Posterior vena cava (tissue), 2 donors: Measurements from ENCODE around the gene SCN1B. TPM values are rescaled to one million over a fixed set of nuclear protein-coding genes. Genes with fewer than 3 reads are reported as not detected.

ENCODE experiments used
- DNase-seq: peaks from one replicate; pipeline ENCODE4 v3.0.0-alpha.2; 2020; ENCODE audit warnings: low spot score
- intact Hi-C, 2 donors: fragments of 100-400 bp; cut with DNase I; formaldehyde crosslinking; loops; one replicate each; pipeline versions ENCODE4 v1.14.1 to v1.14.2; 2022 to 2023
- total RNA-seq, 2 donors: library from RNA; stranded (reverse); fragmentation: NEBNext Ultra II Directional; extraction: Animal tissue kit (Norgen Biotek cat#: 25700); gene quantifications; one replicate each; pipeline ENCODE4 v1.2.1, GENCODE V29; 2021
- donor health status: DM: yes; HTN: yes; CAD: no.
- donor health status: DM: yes; HTN: yes; CAD: no.

Gene SCN1B
- total RNA-seq, 2 donors from 2014 or later: 30.8 to 42.4 TPM

GRCh38 chr19:35061583-35062373, 31.5 kb downstream of the SCN1B start:
- DNase-seq: no peak

GRCh38 chr19:35062942-35063341, 32.7 kb downstream of the SCN1B start:
- intact Hi-C loops: no loop called here
- DNase-seq: no peak

More at GRCh38 chr19:35061583-35062373, 31.5 kb downstream of the SCN1B start:
- intact Hi-C loops: no loop called here

- intact Hi-C loops: no loop called here
- no peak for DNase-seq
These were observed 33.9 kb downstream of the SCN1B start for GRCh38 chr19:35063940-35064818.

- DNase-seq: no peak
- intact Hi-C loops: no loop called here
These were observed 35.3 kb downstream of the SCN1B start for GRCh38 chr19:35065574-35065973.

GRCh38 chr19:35066121-35066520, 35.9 kb downstream of the SCN1B start:
- DNase-seq: no peak
- intact Hi-C loops: no loop called here

- peak; percentile 96 for DNase-seq
- intact Hi-C loops: no loop called here
These were observed 36.7 kb downstream of the SCN1B start for GRCh38 chr19:35066691-35067563.

GRCh38 chr19:35068941-35069634, 38.8 kb downstream of the SCN1B start:
- intact Hi-C loops: no loop called here
- DNase-seq: no peak

GRCh38 chr19:35069696-35070095, 39.4 kb downstream of the SCN1B start:
- intact Hi-C loops: no loop called here
- DNase-seq: no peak

- intact Hi-C loops: no loop called here
- DNase-seq: peak; percentile 26
These were observed 40.2 kb downstream of the SCN1B start for GRCh38 chr19:35070471-35070870.

GRCh38 chr19:35073516-35073915, 43.2 kb downstream of the SCN1B start:
- intact Hi-C loops: no loop called here
- DNase-seq: no peak

GRCh38 chr19:35073941-35074340, 43.7 kb downstream of the SCN1B start:
- intact Hi-C loops: no loop called here
- no peak for DNase-seq

GRCh38 chr19:35074426-35075201, 44.3 kb downstream of the SCN1B start:
- no peak for DNase-seq
- intact Hi-C loops: no loop called here

- intact Hi-C loops: no loop called here
- DNase-seq: no peak
These were observed 45.1 kb downstream of the SCN1B start for GRCh38 chr19:35075202-35076025.

- intact Hi-C loops: no loop called here
- no peak for DNase-seq
These were observed 45.7 kb downstream of the SCN1B start for GRCh38 chr19:35076026-35076370.

- DNase-seq: no peak
- intact Hi-C loops: no loop called here
These were observed 46.4 kb downstream of the SCN1B start for GRCh38 chr19:35076657-35077056.

GRCh38 chr19:35077411-35078223, 47.3 kb downstream of the SCN1B start:
- intact Hi-C loops: no loop called here

GRCh38 chr19:35079826-35080225, 49.6 kb downstream of the SCN1B start:
- intact Hi-C loops: no loop called here
- no peak for DNase-seq

More at GRCh38 chr19:35077411-35078223, 47.3 kb downstream of the SCN1B start:
- no peak for DNase-seq
